GM19099 (cell line): ENCODE data around the gene DDAH1.

Experiments used
- POLR2A ChIP-seq: IDR thresholded peaks from 3 replicates; pipeline ENCODE4 v1.6.1; 2011; ENCODE audit warnings: low read depth; ENCODE audit not compliant: insufficient read length; ENCODE audit errors: extremely low read depth

Gene DDAH1

GRCh38 chr1:85465099-85465785, at the start of gene DDAH1:
Gene DDAH1 (minus strand): TSS chr1:85465159. CDS start chr1:85465045, 114 bp downstream.
- no peak for TF ChIP-seq POLR2A

- TF ChIP-seq POLR2A, result no peak
Measured at GRCh38 chr1:85504417-85504816, 39.5 kb upstream of the DDAH1 start.

GRCh38 chr1:85502625-85503083, 37.7 kb upstream of the DDAH1 start:
- TF ChIP-seq POLR2A, result no peak

- TF ChIP-seq POLR2A, result no peak
Measured at GRCh38 chr1:85502171-85502570, 37.2 kb upstream of the DDAH1 start.

- TF ChIP-seq POLR2A, result no peak
Measured at GRCh38 chr1:85501355-85501898, 36.5 kb upstream of the DDAH1 start.

- no peak for TF ChIP-seq POLR2A
Measured at GRCh38 chr1:85496941-85497582, 32.1 kb upstream of the DDAH1 start.

GRCh38 chr1:85495556-85495955, 30.6 kb upstream of the DDAH1 start:
- TF ChIP-seq POLR2A, result no peak

- no peak for TF ChIP-seq POLR2A
Measured at GRCh38 chr1:85494904-85495266, 29.9 kb upstream of the DDAH1 start.

GRCh38 chr1:85494074-85494903, 29.3 kb upstream of the DDAH1 start:
- no peak for TF ChIP-seq POLR2A

GRCh38 chr1:85490270-85490985, 25.5 kb upstream of the DDAH1 start:
- TF ChIP-seq POLR2A, result no peak

- no peak for TF ChIP-seq POLR2A
Measured at GRCh38 chr1:85488126-85488525, 23.2 kb upstream of the DDAH1 start.

GRCh38 chr1:85485516-85485915, 20.6 kb upstream of the DDAH1 start:
- no peak for TF ChIP-seq POLR2A

GRCh38 chr1:85484716-85485115, 19.8 kb upstream of the DDAH1 start:
- no peak for TF ChIP-seq POLR2A

- TF ChIP-seq POLR2A, result no peak
Measured at GRCh38 chr1:85484264-85484663, 19.3 kb upstream of the DDAH1 start.

GRCh38 chr1:85481688-85482087, 16.7 kb upstream of the DDAH1 start:
- no peak for TF ChIP-seq POLR2A
